CD4-positive, alpha-beta T cell treated with Interleukin-15 for 1 hour (primary cell): ENCODE measurements around the gene AKIP1.
"Not testable (repeated sequence)": the region's sequence is repeated elsewhere in the genome, so short reads cannot be mapped to it uniquely, and the experiment has no call there.

ENCODE experiments used
- DNase-seq: peaks from one replicate; pipeline ENCODE4 v3.0.0-alpha.2; 2020

The AKIP1 gene

DNA sequence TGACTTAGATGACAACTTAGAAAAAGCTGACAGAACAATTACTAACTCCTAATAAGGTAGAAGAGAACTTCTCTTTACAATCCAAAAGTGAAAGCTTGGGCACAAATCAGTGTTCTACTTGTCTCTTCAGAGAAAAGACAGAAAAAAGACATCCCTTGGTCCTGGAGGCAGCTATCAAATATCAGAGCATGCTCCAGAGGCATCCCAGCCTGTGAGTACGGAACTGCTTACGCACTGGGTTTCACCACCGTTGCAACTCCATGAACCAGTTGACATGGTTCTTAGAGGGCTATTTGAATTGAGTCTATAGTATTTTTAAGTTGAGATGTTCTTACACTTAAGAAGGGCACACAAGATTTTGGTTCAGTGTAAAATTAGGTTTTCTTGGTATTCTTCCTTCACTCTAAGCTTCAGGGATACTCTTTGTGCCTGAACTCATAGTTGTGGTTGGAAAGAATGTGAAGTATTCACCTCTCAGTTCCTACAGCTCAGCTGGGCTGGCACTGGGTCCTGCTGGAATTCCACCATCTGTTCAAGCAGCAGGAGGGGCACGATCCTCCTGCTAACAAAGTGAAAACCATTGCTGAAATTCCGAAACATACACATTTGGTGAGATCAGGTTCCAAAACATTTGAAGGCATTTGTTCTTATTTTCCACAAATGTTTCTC is 6.3 kb downstream of the AKIP1 start:
- no peak for DNase-seq

DNA sequence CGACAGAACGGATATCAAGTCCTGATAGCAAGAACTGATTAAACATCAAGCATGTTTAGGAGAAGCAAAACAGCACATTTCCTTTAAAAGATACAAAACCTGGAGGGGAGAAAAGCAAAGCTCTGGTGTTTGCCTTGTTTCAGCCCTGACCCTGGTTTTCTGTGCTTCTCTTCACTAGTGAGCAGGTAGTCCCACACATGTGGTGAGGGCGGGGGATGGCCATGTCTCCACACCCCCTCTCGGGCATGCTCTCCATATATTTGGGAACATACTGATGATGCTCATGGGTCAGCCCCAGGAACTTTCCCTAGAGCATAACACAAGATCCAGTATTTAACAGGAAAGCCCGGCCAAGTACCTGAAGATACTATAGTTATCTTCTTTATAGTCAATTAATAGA is 11.7 kb downstream of the AKIP1 start:
- DNase-seq = no peak

DNA sequence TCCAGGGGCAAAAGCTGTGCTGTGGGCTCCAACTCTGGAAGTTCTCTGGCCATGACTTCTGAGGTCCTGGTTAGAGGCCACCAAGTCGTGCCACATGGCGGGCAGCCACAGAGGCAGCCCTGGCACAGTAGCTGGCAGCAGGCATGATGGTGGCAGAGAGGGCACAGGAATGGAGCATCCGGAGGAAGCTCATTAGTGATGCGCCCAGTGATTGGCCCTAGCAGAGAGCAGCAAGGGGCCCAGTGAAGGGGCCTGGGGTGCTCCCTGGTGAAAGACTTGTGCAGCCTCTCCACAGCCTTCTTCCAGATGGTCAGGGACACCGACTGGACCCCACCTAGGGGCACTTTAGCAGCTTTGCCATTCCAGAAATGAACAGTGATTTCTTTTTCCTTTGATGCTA is 14.7 kb downstream of the AKIP1 start:
- no peak for DNase-seq

DNA sequence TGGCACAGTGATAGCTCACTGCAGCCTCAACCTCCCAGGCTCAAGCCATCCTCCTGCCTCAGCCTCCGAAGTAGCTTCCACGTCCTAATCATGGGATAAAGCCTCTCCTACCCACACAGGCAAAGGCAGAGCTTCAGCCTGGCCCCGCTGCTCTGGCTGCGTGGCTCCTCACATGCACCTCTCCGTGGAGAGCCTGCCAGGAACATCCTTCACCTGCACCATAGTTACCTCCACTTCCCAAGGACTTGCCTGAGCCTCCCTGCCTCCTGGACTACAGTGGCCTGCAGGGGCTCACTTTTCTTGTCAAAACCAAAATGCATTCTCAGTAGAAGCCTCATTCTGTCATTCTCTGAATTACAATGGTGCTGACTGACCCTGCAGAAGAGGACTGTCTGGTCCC is 15.2 kb downstream of the AKIP1 start:
- DNase-seq = no peak

DNA sequence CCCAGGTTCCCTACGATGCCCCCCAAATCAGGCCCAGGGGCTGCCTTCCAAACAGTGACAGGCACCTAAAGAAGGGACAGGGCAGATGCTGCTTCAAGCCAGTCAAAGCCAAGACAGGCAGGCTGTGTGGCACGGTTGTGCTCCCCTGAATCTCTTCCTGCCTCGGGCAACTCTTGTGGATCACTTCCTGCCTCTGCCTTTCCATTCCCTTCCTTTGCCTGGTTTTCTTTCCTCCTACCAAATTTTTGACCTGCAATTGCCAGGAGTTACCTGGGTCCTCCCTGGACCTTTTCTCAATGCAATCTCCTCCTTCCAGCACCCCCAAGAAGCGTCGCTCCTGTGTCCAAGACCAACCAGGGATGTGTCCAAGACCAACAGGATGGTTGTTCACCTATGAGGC is 16.2 kb downstream of the AKIP1 start:
- no peak for DNase-seq

DNA sequence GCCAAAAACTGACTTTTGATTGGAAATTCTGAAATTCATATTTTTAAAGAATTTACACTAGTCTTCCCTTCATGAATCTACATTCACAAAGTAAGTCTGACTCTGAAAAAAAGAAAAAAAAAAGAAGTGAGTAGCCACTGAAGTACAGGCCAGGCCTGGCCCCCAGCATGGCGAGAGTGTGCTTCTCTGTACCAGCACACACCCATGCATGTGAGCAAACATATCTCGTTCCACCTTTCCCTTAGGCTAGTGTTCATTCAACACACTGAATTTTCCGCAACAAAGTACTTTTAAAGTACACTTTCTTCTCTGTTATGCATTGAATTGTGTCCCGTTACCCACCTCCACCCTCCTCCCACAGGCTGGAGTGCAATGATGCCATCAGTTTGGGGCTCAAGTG is 17.2 kb downstream of the AKIP1 start:
- no peak for DNase-seq

DNA sequence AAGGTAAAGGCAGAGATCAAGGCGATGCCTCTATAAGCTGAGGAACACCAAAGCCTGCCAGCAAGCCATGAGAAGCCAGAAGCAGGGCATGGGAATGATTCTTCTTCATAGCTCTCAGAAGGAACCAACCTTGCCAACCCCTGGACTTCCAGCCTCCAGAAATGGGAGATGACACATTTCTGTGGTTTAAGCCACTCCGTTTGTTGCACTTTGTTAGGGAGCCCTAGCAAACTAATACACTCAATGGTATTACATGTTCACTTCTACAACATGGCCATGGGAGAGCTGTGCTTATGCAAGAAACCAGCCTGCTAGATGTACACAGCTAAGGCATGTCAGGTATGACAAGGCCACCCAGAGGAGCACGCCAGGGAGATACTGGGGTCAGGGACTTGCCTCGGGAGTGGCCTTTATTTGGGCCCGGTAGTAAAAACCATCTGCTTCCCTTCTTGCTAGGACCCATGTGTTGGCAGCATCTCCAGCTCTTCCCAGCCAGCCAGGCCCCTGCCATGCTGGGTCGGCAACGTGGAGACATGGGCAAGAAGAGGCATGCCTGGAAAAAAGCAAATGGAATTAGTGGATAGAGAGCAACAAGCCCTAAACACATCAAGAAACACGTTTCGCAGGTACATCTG is 18.1 kb downstream of the AKIP1 start:
- DNase-seq = no peak

DNA sequence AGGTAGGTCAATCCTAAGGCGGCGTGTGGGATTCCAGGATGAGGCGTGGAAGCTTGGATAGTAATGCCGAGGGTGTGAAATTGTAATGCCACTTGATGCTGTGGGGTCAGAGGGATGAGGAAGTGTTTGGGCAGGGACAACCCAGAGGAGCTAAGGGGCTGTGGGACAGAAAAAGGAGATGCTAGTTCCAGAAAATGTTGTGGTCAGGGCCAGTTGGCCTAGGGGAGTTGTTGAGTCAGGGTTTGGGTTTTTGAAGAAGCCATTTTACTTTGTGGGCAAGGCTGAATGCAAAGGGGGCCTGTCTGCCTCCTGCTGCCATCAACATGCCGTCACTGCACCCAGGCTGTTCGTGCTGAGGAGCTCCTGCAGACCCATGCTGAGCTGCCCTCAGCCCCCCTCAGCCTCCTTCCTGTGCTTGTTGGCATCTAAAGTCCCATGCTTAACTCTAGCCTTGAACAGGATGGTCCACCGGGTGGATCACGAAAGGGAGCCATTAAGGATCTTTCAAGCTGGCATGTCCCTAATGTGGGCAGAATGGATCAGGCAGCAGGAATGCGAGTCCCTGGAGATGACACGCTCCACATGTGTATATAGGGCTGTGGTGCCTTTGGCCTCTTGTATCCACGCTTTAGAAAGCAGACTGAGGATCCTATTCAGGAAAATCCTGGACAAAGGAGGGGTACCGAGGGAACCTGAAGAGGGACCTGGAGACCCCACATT is 19.6 kb downstream of the AKIP1 start:
- DNase-seq = no peak

DNA sequence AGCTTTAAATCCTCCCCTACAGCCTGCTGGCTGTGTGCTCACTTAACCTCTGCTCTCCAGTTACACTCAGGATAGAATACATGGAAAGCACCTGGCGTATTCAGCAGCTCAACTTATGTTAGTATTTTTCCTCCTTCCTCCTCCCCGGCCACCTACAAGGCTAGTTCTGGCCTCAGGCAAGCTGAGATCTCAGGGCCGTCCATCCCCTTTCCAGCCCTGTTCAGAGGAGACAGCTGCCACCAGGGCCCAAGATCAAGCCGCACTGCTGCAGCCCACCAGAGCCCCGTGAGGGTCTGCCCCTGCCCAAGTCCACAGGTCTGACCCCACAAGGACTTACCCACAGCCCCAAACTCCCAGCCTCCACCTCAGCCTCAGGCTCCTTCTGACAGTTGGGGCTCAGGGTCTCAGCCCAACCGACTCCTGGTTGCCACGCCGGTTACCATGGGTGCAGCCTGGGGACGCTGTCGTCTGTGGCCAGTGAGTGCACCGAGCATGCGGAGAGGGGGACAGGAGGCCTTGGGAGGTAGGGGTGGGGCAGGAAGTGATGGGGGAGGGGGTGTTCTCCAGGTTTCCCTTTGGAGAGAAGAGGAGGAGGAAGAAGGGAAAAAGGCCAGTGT is 21.7 kb downstream of the AKIP1 start, which contains the start of gene C11orf16:
Gene C11orf16 (minus strand): TSS at position 384 of the 617 bp plus-strand sequence. CDS start 639 bp downstream, outside the sequence.
- DNase-seq = no peak

DNA sequence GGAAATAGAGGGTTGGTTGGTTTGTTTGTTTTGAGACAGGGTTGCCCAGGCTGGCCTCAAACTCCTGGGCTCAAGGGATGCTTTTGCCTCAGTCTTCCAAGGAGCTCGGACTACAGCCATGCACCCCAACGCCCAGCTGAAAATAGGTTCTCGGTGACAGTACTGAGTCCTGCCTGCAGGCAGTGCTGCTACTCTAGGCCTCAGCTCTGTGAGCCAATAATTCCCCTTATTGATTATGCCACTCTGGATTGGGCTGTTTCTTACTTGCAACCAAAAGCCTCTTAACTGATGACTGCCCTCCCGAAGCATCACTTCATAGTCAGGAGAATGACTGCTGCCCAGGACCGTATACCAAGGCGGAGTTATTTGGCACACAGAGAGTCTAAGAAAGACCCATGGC is 22.9 kb downstream of the AKIP1 start:
- DNase-seq = no peak

DNA sequence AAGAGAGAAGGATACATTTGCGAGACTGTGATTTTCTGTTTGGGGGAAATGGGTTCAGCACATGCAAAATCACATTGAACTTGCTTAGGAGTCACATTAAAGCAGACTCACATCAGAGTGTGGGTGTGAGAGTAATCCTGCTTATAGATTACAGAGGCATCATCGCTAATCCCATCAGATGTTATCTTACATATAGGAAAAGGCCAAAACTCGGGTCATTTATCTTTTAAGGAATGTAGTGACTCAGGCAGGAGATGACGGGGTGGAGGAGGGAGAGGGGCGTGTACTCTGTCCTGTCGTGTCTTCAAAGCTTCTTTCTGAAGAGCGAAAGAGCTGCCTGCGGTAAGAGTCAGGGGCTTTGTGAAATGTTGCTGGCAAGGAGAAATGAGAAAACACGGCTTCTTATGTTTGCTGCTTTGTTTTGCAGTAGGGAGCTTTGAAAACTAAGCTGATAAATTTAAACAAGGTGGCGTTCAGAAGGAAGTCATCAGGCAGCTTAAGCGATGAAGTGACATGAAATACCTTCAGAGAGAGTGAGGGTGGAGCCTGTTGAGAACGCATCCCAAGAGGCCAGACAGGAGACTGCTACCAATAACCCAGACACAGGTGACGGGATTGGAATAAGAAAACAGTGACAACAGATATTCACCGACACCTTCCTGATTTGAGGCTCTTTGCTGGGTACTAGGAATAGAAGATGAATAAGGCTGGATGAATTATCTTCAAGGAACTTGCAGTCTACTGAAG is 23.9 kb downstream of the AKIP1 start:
- no peak for DNase-seq

DNA sequence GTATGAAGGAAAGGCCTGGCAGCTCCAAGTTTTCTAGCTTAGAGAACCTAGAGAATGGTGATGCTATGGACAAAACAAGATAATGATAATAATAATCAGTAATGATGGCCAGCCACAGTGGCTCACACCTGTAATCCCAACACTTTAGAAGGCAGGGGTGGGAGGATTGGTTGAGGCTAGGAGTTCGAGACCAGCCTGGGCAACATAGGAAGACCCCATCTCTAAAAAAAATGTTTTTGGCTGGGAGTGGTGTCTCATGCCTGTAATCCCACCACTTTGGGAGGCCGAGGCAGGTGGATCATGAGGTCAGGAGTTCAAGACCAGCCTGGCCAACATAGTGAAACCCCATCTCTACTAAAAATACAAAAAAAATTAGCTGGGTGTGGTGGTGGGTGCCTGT is 24.8 kb downstream of the AKIP1 start:
- DNase-seq = not testable (repeated sequence)

DNA sequence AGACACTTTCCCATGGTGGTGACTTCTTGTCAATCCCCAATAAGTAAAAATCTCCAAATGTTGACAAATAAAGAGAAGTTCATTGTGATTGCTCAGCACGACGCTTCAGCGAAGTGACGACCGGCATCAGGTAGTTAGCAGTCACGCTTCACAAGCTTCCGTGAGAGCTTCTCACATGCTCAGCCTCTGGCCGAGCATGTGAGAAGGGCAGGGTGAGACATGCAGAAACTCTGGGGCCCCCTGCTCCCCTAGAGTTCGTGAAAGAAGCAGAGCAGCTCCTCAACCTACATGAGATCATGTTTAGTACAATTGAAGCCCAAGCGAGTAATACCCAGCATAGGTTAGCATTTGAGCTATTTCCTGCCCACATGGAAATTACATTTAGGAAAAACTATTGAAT is 26.2 kb downstream of the AKIP1 start:
- no peak for DNase-seq

DNA sequence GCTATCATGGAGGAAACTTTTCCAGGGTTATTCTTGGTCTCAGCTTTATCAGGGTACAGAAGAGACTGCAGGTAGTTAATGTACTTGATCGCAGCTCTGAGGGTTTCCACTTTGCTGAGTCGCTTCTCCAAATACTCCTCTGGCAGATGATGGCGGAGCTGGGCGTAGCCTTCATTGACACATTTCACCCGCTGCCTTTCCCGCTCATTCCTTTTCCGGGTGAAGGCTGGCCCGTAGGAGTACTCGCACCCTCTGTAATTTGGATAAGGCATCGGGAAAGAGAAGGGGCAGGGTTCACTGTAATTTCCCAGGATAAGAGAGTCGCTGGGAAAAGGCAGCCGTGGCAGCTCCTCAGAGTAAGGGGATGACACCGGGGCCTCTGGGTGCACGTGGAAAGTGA is 26.7 kb downstream of the AKIP1 start:
- DNase-seq = no peak

DNA sequence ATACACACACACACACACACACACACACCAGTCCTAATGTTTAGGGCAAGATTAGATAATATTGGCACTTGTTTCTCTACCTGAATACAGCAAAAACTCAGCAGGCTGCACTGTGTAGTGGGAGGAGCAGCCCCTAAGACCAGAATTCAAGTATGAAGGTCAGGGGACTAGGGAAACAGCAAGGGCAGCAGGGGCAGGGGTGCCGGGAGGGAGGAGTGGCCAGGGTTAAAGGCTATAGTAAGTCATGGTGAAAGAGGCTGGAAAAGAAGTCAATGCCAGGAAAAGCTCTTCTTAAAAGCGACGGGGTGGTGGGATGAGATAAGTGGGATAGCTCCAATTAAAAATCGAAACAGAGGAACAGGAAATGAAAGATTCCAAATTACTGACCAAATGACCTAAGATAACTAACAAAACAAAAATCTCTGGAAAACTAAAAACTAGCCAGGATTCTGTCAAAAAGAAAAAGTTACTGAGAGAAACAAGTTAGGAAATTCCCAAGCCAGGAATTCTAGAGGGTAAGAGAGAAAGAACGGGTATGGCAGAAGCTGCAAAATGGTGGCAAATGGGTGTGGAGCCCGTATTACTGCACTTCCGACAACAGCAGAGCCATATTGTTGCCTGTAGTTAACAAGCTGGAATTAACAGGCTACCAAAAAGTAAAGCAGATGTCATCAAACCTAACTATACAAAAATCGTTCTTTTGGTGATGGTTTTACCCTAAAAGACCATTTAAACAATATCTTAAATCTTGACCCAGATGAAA is 30.5 kb downstream of the AKIP1 start:
- no peak for DNase-seq

DNA sequence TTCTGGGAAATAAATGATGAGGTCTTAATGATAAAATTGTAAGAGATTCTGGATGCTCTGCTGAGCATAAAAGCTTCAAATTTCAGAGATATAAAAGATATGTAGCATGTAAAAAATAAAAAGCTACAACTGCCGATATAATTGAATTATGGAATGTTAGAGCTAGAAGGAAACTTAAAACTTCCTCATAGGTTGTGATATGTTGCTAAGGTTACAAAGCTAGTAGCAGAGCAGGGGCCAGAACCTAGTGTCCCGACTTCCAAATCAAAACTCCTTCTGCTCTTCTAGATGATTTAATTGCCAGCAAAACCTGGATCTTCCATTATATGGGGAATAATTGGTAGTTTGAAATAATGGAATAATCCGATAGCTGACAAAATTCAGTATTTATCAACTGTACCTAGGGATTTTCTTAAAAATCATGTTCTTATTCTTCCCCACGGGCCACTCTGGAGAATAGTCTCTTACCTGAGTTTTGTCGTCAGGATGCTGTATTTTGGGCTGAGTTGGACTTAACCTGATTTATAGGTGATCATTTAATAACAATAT is 31.6 kb downstream of the AKIP1 start, which contains the start of gene ASCL3:
Gene ASCL3 (minus strand): TSS at position 499 of the 549 bp plus-strand sequence. CDS start 4,855 bp downstream, outside the sequence.
- no peak for DNase-seq

DNA sequence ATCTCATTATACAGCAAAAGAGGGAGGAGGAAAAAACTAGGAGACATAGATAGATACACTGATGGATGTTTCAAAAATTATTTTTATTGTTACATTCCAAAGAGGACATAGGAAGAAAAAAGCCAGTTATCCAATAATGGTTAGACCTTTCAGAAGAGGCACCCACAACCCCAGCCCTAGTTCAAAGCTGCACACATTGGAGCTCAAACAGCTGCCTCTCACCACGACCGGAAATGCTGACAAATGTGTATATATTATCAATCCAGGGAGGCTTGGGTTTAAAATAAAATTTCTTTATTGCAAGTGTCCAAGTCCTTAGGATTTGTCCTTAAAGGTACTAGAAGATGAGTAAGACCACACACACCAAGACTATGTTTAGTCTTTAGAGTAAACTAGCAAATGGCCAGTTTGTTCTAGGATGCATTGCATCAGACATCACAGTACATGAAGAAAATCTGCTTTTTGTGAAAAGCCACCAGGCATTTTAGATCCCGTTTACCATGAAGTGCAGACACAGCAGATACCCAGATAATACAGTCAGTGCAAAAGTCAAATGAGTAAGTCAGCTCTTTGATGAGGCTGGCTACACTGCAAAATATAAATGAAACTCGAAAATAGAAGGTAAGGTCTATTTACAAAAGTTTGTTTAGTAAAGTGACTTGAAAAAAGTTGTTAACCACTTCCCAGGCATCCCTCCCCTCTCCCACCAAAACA is 36.4 kb downstream of the AKIP1 start:
- DNase-seq = no peak

DNA sequence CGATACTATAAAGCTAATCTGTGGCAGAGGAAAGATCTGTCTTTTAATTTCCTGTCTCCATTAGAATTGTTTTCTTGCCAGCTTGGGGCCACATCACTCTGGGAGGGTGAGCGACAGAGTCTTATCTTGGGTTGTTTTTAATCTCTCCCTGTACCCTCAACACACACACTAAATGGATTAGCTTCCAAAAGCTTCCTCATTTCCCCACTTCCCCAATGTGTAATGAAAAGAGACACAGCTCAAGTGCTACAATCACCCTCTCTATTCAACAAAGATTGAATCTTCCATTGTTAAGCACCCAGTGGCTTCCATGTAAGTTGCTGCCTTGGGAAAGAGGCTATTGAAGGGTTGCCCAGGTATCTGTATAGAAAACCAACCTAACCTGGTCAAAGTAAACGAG is 37.9 kb downstream of the AKIP1 start:
- DNase-seq = no peak

DNA sequence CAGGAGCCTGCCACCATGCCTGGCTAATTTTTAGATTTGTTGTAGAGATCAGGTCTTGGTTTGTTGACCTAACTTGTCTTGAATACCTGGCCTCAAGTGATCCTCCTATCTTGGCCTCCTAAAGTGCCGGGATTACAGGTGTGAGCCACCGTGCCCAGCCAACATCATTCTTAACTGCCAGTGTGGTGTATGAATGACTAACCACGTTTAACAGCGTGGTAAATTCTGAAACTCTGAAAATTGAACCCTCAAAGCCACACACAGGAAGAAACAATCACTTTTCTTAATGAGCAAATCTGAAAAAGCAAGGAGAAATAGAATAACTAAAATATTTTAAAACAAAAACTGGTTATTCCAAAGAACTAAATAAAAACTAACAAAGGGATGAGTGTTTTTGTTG is 45.9 kb downstream of the AKIP1 start:
- no peak for DNase-seq

DNA sequence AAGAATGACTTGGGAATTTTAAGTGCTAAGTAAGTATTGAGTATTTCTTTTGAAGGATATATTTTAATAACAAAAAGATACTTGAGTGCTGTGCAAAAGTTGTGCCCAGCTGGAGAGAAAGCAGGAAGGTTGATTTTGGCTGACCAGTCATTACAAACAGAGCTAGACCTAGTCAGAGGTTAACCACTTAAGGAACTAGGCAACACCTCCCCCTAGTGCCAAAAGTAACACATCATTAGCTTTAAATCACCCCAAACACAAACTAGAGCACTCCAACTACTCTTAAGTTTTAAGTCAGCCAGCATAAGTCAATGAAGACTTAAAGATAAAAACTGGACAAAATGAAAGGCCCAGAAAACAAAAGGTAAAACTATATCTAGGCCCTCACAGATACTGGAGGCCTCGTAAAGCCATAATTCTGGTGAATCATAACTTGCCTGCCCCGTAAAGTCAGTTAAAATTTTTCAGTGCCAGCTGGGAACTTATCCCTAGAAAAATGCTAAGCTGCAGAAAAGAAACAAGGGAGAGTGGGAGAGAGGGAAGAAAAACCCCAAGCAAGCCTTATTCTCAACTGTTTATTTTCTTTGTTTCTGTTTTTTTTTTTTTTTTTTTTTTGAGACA is 48.7 kb downstream of the AKIP1 start:
- DNase-seq = no peak

DNA sequence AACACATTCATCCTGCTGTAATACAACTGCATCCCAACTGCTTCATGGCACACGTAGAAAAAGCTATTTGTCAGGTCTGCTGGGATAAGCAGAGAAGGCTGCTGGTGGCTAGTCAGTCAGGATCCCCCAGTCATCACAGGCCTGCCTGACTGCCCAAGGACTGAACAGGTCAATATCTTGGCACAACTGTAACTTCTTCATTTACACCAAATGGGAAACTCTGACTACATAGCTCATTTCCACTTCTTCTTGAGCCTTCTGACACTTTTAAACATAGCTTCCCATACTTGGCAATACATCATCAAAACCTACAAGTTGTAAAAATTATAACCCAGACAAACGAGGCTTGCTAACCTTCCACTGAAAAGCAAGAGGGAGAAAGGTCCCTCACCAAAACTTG is 50.4 kb downstream of the AKIP1 start:
- no peak for DNase-seq
